Measurements from ENCODE around the gene RLN3.
"Not testable (repeated sequence)": the region's sequence is repeated elsewhere in the genome, so short reads cannot be mapped to it uniquely, and the experiment has no call there.

The RLN3 gene

DNA sequence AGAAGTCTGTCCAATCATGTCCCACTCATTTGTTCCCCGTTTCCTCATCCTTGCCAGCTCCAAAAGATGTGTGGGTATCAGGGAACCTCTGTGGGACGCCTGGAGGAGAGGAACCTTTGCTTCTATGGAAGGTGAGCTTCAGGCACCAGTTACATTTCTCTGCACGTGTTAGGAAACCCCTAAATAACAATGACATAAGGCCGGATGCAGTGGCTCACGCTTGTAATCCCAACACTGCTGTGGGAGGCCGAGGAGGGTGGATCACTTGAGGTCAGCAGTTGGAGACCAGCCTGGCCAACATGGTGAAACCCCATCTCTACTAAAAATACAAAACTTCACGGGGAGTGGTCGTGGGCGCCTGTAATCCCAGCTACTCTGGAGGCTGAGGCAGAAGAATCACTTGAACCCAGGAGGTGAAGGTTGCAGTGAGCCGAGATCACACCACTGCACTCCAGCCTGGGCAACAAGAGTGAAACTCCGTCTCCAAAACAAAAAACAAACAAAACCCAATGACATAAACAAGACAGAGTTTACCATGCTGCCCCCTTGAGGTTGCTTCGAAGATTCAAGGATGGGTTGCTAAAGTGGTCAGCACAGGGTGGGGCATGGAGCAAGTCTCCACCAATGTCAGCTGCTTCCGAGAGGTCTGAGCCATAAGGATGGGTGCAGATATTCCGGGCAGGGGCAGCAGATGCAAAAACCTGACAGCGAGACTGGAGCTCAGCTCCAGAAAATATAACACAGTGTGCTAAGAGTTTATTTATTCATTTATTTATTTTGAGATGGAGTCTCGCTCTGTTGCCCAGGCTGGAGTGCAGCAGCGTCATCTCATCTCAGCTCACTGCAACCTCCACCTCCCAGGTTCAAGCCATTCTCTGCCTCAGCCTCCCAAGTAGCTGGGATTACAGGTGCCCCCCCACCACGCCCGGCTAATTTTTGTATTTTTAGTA is 15.0 kb downstream of the RLN3 start:
- Histone ChIP-seq H3K18ac (ENCODE audit: low read depth in 1 of 2, low read length in 2 of 2) (peak overlapping the region in 1 of 2 experiments; percentile 34), H3K4me3 (ENCODE audit: insufficient read depth in 1 of 2, low read depth in 1 of 2, low read length in 2 of 2) (peak overlapping the region in 1 of 2 experiments; percentile 45), H3K9ac (ENCODE audit: low read length) (peak overlapping the region; percentile 69), H3K36me3 (ENCODE audit: control insufficient read depth in 1 of 2, insufficient read depth in 2 of 2, low read depth in 1 of 2, low read length in 2 of 2) (peaks cover 0 to 14% of the 10 kb centered on the region in 2 experiments)
- not testable (repeated sequence) for H2BK12ac ChIP-seq (ENCODE audit: low read length in 2 of 2); H2BK5ac ChIP-seq (ENCODE audit: low read depth, low read length, poor library complexity, severe bottlenecking); H3K4ac ChIP-seq (ENCODE audit: low read depth in 1 of 2, low read length in 2 of 2); H3K23ac ChIP-seq (ENCODE audit: low read length in 2 of 2); H4K91ac ChIP-seq (ENCODE audit: low read length); H2BK15ac ChIP-seq (ENCODE audit: low read depth, poor library complexity, severe bottlenecking); H3K27ac ChIP-seq (ENCODE audit: low read length, poor library complexity, severe bottlenecking); H3K9me3 ChIP-seq (ENCODE audit: control insufficient read depth, low read length); H2AFZ ChIP-seq (ENCODE audit: low read depth, low read length); H2AK5ac ChIP-seq (ENCODE audit: low read length, severe bottlenecking); H3K27me3 ChIP-seq (ENCODE audit: control insufficient read depth in 1 of 2, insufficient read depth in 1 of 2, low read length in 2 of 2); H3K4me2 ChIP-seq (ENCODE audit: low read length, poor library complexity, severe bottlenecking); H2BK120ac ChIP-seq (ENCODE audit: low read depth, low read length); H3K14ac ChIP-seq (ENCODE audit: low read length in 2 of 2); H3K79me1 ChIP-seq (replicated peaks; ENCODE audit: low read length, poor library complexity, severe bottlenecking); H4K8ac ChIP-seq (ENCODE audit: low read length); H3K4me1 ChIP-seq (ENCODE audit: control insufficient read depth, insufficient read depth, low read depth, low read length)
- peak; percentile 91 for DNase-seq
- WGBS, result 82% methylated on average over 18 of the region's 19 CpGs

DNA sequence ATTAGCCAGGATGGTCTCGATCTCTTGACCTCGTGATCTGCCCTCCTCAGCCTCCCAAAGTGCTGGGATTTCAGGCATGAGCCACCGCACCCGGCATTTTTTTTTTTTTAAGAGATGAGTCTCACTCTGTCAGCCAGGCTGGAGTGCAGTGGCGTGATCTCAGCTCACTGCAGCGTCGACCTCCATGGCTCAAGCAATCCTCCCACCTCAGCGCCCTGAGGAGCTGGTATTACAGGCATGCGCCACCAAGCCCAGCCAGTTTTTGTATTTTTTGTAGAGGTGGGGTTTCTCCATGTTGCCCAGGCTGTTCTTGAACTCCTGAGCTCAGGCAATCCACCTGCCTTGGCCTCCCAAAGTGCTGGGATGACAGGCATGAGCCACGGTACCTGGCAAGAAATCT is 19.9 kb downstream of the RLN3 start:
- not testable (repeated sequence) for H3K4me3 ChIP-seq (ENCODE audit: insufficient read depth in 1 of 2, low read depth in 1 of 2, low read length in 2 of 2); H3K79me1 ChIP-seq (replicated peaks; ENCODE audit: low read length, poor library complexity, severe bottlenecking); DNase-seq; H2AFZ ChIP-seq (ENCODE audit: low read depth, low read length); H3K9me3 ChIP-seq (ENCODE audit: control insufficient read depth, low read length); H3K9ac ChIP-seq (ENCODE audit: low read length); H2BK12ac ChIP-seq (ENCODE audit: low read length in 2 of 2); H2BK5ac ChIP-seq (ENCODE audit: low read depth, low read length, poor library complexity, severe bottlenecking); H2BK15ac ChIP-seq (ENCODE audit: low read depth, poor library complexity, severe bottlenecking); H3K27me3 ChIP-seq (ENCODE audit: control insufficient read depth in 1 of 2, insufficient read depth in 1 of 2, low read length in 2 of 2); H4K91ac ChIP-seq (ENCODE audit: low read length); H3K14ac ChIP-seq (ENCODE audit: low read length in 2 of 2); H3K23ac ChIP-seq (ENCODE audit: low read length in 2 of 2); H2BK120ac ChIP-seq (ENCODE audit: low read depth, low read length); H2AK5ac ChIP-seq (ENCODE audit: low read length, severe bottlenecking); H3K4ac ChIP-seq (ENCODE audit: low read depth in 1 of 2, low read length in 2 of 2); H3K4me2 ChIP-seq (ENCODE audit: low read length, poor library complexity, severe bottlenecking); H4K8ac ChIP-seq (ENCODE audit: low read length); H3K27ac ChIP-seq (ENCODE audit: low read length, poor library complexity, severe bottlenecking); H3K18ac ChIP-seq (ENCODE audit: low read depth in 1 of 2, low read length in 2 of 2); H3K4me1 ChIP-seq (ENCODE audit: control insufficient read depth, insufficient read depth, low read depth, low read length)
- peaks cover 0 to 19% of the 10 kb centered on the region in 2 experiments for H3K36me3 ChIP-seq (ENCODE audit: control insufficient read depth in 1 of 2, insufficient read depth in 2 of 2, low read depth in 1 of 2, low read length in 2 of 2)
- 97% methylated on average over 9 of the region's 10 CpGs for WGBS

DNA sequence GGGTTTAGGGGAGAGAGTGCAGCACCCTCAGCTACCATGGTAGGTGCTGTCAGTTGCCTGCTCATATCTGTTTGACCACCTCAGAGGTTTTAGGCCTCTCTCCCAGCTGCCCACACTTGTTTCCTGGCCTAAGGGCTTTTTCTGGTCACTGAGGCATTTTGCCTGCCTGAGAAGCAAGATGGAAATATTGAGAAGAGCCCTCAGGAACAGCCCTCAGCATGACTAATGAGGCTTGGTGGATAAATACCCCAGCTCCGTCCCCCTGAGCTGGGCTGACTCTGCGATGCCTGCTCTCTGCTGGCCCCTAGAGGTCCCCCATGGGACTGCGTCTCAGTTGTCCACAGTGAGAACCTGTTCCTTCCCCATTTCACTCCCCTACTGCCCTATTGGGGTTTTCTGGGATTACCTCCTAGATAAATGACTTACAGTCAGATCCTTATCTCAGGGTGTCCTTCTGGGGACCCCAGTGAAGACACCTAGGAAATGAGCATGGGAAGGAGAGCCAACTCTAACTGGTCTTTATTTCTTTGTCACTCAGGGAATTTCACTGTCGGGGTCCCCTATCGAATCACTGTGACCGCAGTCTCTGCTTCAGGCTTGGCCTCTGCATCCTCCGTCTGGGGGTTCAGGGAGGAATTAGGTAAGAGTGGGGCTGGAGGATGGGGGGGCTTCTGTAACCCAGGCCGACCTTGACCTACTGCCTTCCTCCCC is 20.6 kb downstream of the RLN3 start:
- Histone ChIP-seq H3K36me3 (ENCODE audit: control insufficient read depth in 1 of 2, insufficient read depth in 2 of 2, low read depth in 1 of 2, low read length in 2 of 2) (peaks cover 0 to 19% of the 10 kb centered on the region in 2 experiments), H3K9me3 (ENCODE audit: control insufficient read depth, low read length) (peaks cover 3% of the 10 kb centered on the region)

DNA sequence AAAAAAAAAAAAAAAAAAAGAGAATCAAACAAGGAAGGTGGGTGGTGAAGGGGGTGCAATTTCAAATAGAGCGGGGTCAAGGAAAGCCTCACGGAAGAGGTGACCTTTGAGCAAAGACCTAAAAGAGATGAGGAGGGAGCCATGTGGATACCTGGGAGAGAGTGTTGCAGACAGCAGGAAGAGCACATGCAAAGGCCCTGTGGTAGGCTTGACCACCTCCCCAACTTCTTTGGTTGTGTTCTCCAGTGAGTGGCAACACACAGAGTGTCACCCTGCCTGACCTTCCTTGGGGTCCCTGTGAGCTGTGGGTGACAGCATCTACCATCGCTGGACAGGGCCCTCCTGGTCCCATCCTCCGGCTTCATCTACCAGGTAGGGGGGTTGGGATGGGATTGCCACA is 22.6 kb downstream of the RLN3 start:
- no peak overlapping the region for H2BK15ac ChIP-seq (ENCODE audit: low read depth, poor library complexity, severe bottlenecking)
- no peak overlapping the region for H2BK5ac ChIP-seq (ENCODE audit: low read depth, low read length, poor library complexity, severe bottlenecking)
- no peak overlapping the region for H2AFZ ChIP-seq (ENCODE audit: low read depth, low read length)
- 98% methylated on average over 4 of the region's 4 CpGs for WGBS
- no peak overlapping the region for H4K8ac ChIP-seq (ENCODE audit: low read length)
- no peaks in the 10 kb centered on the region for H3K79me1 ChIP-seq (replicated peaks; ENCODE audit: low read length, poor library complexity, severe bottlenecking)
- H4K91ac ChIP-seq (ENCODE audit: low read length), result no peak overlapping the region
- H2BK120ac ChIP-seq (ENCODE audit: low read depth, low read length), result no peak overlapping the region
- no peak overlapping the region for H3K9ac ChIP-seq (ENCODE audit: low read length)
- DNase-seq, result no peak
- H2AK5ac ChIP-seq (ENCODE audit: low read length, severe bottlenecking), result no peak overlapping the region
- peaks cover 3% of the 10 kb centered on the region for H3K9me3 ChIP-seq (ENCODE audit: control insufficient read depth, low read length)
- no peak overlapping the region for H2BK12ac ChIP-seq (ENCODE audit: low read length in 2 of 2)
- H3K4me2 ChIP-seq (ENCODE audit: low read length, poor library complexity, severe bottlenecking), result no peak overlapping the region
- peaks cover 4 to 8% of the 10 kb centered on the region in 2 experiments for H3K27me3 ChIP-seq (ENCODE audit: control insufficient read depth in 1 of 2, insufficient read depth in 1 of 2, low read length in 2 of 2)
- no peak overlapping the region for H3K14ac ChIP-seq (ENCODE audit: low read length in 2 of 2)
- no peak overlapping the region for H3K4ac ChIP-seq (ENCODE audit: low read depth in 1 of 2, low read length in 2 of 2)
- H3K36me3 ChIP-seq (ENCODE audit: control insufficient read depth in 1 of 2, insufficient read depth in 2 of 2, low read depth in 1 of 2, low read length in 2 of 2), result peaks cover 0 to 19% of the 10 kb centered on the region in 2 experiments
- H3K18ac ChIP-seq (ENCODE audit: low read depth in 1 of 2, low read length in 2 of 2), result no peak overlapping the region
- H3K4me1 ChIP-seq (ENCODE audit: control insufficient read depth, insufficient read depth, low read depth, low read length), result peaks cover 4% of the 10 kb centered on the region
- no peak overlapping the region for H3K27ac ChIP-seq (ENCODE audit: low read length, poor library complexity, severe bottlenecking)
- no peak overlapping the region for H3K23ac ChIP-seq (ENCODE audit: low read length in 2 of 2)
- no peak overlapping the region for H3K4me3 ChIP-seq (ENCODE audit: insufficient read depth in 1 of 2, low read depth in 1 of 2, low read length in 2 of 2)

More for the DNA sequence above, 20.6 kb downstream of the RLN3 start:
- H3K4me1 ChIP-seq (ENCODE audit: control insufficient read depth, insufficient read depth, low read depth, low read length), result peaks cover 4% of the 10 kb centered on the region
- no peak overlapping the region for H4K8ac ChIP-seq (ENCODE audit: low read length)
- H2BK120ac ChIP-seq (ENCODE audit: low read depth, low read length), result no peak overlapping the region
- no peak overlapping the region for H3K4me3 ChIP-seq (ENCODE audit: insufficient read depth in 1 of 2, low read depth in 1 of 2, low read length in 2 of 2)
- H4K91ac ChIP-seq (ENCODE audit: low read length), result no peak overlapping the region
- no peak overlapping the region for H3K9ac ChIP-seq (ENCODE audit: low read length)
- H3K4me2 ChIP-seq (ENCODE audit: low read length, poor library complexity, severe bottlenecking), result no peak overlapping the region
- H3K27me3 ChIP-seq (ENCODE audit: control insufficient read depth in 1 of 2, insufficient read depth in 1 of 2, low read length in 2 of 2), result no peaks in the 10 kb centered on the region
- H2BK15ac ChIP-seq (ENCODE audit: low read depth, poor library complexity, severe bottlenecking), result no peak overlapping the region
- H3K23ac ChIP-seq (ENCODE audit: low read length in 2 of 2), result no peak overlapping the region
- H3K79me1 ChIP-seq (replicated peaks; ENCODE audit: low read length, poor library complexity, severe bottlenecking), result no peaks in the 10 kb centered on the region
- no peak overlapping the region for H3K4ac ChIP-seq (ENCODE audit: low read depth in 1 of 2, low read length in 2 of 2)
- H3K18ac ChIP-seq (ENCODE audit: low read depth in 1 of 2, low read length in 2 of 2), result no peak overlapping the region
- DNase-seq, result peak; percentile 88
- no peak overlapping the region for H2AK5ac ChIP-seq (ENCODE audit: low read length, severe bottlenecking)
- no peak overlapping the region for H2AFZ ChIP-seq (ENCODE audit: low read depth, low read length)
- no peak overlapping the region for H2BK12ac ChIP-seq (ENCODE audit: low read length in 2 of 2)
- no peak overlapping the region for H3K27ac ChIP-seq (ENCODE audit: low read length, poor library complexity, severe bottlenecking)
- H3K14ac ChIP-seq (ENCODE audit: low read length in 2 of 2), result no peak overlapping the region
- 56% methylated on average over 6 of the region's 8 CpGs for WGBS
- H2BK5ac ChIP-seq (ENCODE audit: low read depth, low read length, poor library complexity, severe bottlenecking), result no peak overlapping the region
